Breast epithelium (tissue), 4 donors: ENCODE data around the gene FUT8. TPM values are rescaled to one million over a fixed set of nuclear protein-coding genes. Genes with fewer than 3 reads are reported as not detected.

ENCODE experiments used
- DNase-seq, 2 donors: peaks; one replicate each; pipeline ENCODE4 v3.0.0-alpha.2; 2019; ENCODE audit warnings: low spot score in 2 of 2
- H3K27ac ChIP-seq, 2 donors: fragments of 200-600 bp; sonication (generic) in 1 of 2; one replicate each; pipeline ENCODE4 v1.5.1; 2016 to 2019; ENCODE audit warnings: mild to moderate bottlenecking in 1 of 2
- H3K27me3 ChIP-seq, 2 donors: fragments of 200-600 bp; sonication (generic) in 1 of 2; one replicate each; pipeline versions ENCODE4 v1.5.1 to v1.6.0; 2017 to 2019; ENCODE audit warnings: control low read depth in 1 of 2, mild to moderate bottlenecking in 1 of 2
- H3K36me3 ChIP-seq: fragments of 200-600 bp; one replicate; pipeline ENCODE4 v1.5.1; 2019
- H3K4me1 ChIP-seq, 2 donors: fragments of 200-600 bp; sonication (generic); one replicate each; pipeline ENCODE4 v1.5.1; 2016 to 2019; ENCODE audit warnings: control low read depth in 1 of 2
- H3K4me3 ChIP-seq, 3 donors: fragments of 200-600 bp; sonication (generic); 1 replicate in 2 of 3; 2 replicates in 1 of 3; pipeline ENCODE4 v1.5.1; 2016 to 2019; ENCODE audit warnings: mild to moderate bottlenecking in 3 of 3, moderate library complexity in 2 of 3
- H3K9me3 ChIP-seq, 2 donors: fragments of 200-600 bp; sonication (generic) in 1 of 2; one replicate each; pipeline ENCODE4 v1.5.1; 2016 to 2019; ENCODE audit warnings: control low read depth in 1 of 2
- POLR2A ChIP-seq: fragments of 450-650 bp; IDR thresholded peaks from one replicate; pipeline ENCODE4 v1.6.1; 2016; ENCODE audit warnings: antibody characterized with exemption, mild to moderate bottlenecking, moderate library complexity
- POLR2AphosphoS5 ChIP-seq, 3 donors: sonication (generic); formaldehyde crosslinking; IDR thresholded peaks; one replicate each; pipeline ENCODE4 v1.6.1; 2017; ENCODE audit warnings: antibody characterized with exemption in 3 of 3
- intact Hi-C: fragments of 100-400 bp; cut with DNase I; formaldehyde crosslinking; loops from one replicate; pipeline ENCODE4 v1.15.1; 2023; ENCODE audit warnings: low total_unique reads
- total RNA-seq, 3 donors: library from RNA; depleted of rRNA; stranded (reverse); fragments of >200 nt; gene quantifications; one replicate each; pipeline ENCODE4 v1.1.0, GENCODE V29; 2016
- TF ChIP-seq, protein P1 (sequence below), 3 donors: fragments of 450-650 bp; IDR thresholded peaks; one replicate each; pipeline ENCODE4 v1.5.1; 2016 to 2017; ENCODE audit warnings: antibody characterized with exemption in 3 of 3, mild to moderate bottlenecking in 3 of 3, moderate library complexity in 3 of 3

FUT8 gene
- total RNA-seq, 3 donors from 2014 or later: 36.3 to 69.1 (median 47.2) TPM

GRCh38 chr14:65472189-65472588 is 59.7 kb downstream of the FUT8 start:
- Histone ChIP-seq H3K27ac (no peak overlapping the region), H3K4me3 (no peak overlapping the region), H3K27me3 (no peaks in the 10 kb centered on the region), H3K36me3 (no peaks in the 10 kb centered on the region), H3K4me1 (no peaks in the 10 kb centered on the region), H3K9me3 (no peaks in the 10 kb centered on the region)
- no peak for DNase-seq
- intact Hi-C loops: no loop called here
- TF ChIP-seq POLR2A (no peak), POLR2AphosphoS5 (IDR thresholded peaks at IDR 0.05) (no peak)
- TF ChIP-seq, protein P1, sequence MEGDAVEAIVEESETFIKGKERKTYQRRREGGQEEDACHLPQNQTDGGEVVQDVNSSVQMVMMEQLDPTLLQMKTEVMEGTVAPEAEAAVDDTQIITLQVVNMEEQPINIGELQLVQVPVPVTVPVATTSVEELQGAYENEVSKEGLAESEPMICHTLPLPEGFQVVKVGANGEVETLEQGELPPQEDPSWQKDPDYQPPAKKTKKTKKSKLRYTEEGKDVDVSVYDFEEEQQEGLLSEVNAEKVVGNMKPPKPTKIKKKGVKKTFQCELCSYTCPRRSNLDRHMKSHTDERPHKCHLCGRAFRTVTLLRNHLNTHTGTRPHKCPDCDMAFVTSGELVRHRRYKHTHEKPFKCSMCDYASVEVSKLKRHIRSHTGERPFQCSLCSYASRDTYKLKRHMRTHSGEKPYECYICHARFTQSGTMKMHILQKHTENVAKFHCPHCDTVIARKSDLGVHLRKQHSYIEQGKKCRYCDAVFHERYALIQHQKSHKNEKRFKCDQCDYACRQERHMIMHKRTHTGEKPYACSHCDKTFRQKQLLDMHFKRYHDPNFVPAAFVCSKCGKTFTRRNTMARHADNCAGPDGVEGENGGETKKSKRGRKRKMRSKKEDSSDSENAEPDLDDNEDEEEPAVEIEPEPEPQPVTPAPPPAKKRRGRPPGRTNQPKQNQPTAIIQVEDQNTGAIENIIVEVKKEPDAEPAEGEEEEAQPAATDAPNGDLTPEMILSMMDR (IDR thresholded peaks at IDR 0.05): no peak

- intact Hi-C loops: no loop called here
Observed at GRCh38 chr14:65476273-65476941, 63.9 kb downstream of the FUT8 start.

GRCh38 chr14:65476942-65477318 is 64.4 kb downstream of the FUT8 start:
- Histone ChIP-seq H3K9me3 (no peaks in the 10 kb centered on the region), H3K36me3 (no peaks in the 10 kb centered on the region), H3K27ac (no peak overlapping the region), H3K4me3 (no peak overlapping the region), H3K27me3 (no peaks in the 10 kb centered on the region), H3K4me1 (no peaks in the 10 kb centered on the region)
- intact Hi-C loops: no loop called here
- no peak for DNase-seq
- no peak for TF ChIP-seq POLR2A
- no peak for TF ChIP-seq POLR2AphosphoS5 (IDR thresholded peaks at IDR 0.05)
- TF ChIP-seq, protein P1 (IDR thresholded peaks at IDR 0.05): no peak

More at GRCh38 chr14:65476273-65476941, 63.9 kb downstream of the FUT8 start:
- Histone ChIP-seq H3K9me3 (no peaks in the 10 kb centered on the region), H3K4me1 (no peaks in the 10 kb centered on the region), H3K27me3 (no peaks in the 10 kb centered on the region), H3K4me3 (no peak overlapping the region), H3K36me3 (no peaks in the 10 kb centered on the region), H3K27ac (no peak overlapping the region)
- DNase-seq: no peak
- TF ChIP-seq POLR2A (no peak), POLR2AphosphoS5 (IDR thresholded peaks at IDR 0.05) (no peak)
- TF ChIP-seq, protein P1 (IDR thresholded peaks at IDR 0.05): no peak

- Histone ChIP-seq H3K4me3 (no peak overlapping the region), H3K4me1 (peaks cover 0 to 3% of the 10 kb centered on the region in 2 donors), H3K36me3 (no peaks in the 10 kb centered on the region), H3K27ac (no peak overlapping the region), H3K9me3 (no peaks in the 10 kb centered on the region), H3K27me3 (no peaks in the 10 kb centered on the region)
- no peak for TF ChIP-seq POLR2A
- TF ChIP-seq, protein P1 (IDR thresholded peaks at IDR 0.05): no peak
- no peak for TF ChIP-seq POLR2AphosphoS5 (IDR thresholded peaks at IDR 0.05)
- DNase-seq: no peak
- intact Hi-C loops: no loop called here
Observed at GRCh38 chr14:65478017-65478416, 65.5 kb downstream of the FUT8 start.

DNA sequence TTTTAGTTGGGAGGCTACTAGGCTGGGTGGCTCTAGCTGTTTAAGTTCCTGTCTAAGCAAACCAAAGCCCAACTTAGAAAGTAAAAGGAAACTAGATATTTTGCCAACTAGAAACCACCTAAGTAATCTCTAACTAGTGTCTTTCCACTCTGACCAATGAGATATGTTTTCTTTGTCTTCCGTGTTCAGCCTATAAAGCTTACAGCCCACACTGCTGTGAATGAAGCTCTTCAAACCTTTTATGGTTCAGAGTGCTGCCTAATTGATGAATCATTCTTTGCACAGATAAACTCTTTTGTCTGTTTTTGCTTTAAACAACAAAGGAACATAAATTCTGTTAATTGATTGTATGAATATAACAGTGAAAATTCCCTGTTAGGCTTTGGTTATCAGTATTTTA is 66.1 kb downstream of the FUT8 start:
- intact Hi-C loops: no loop called here
- TF ChIP-seq, protein P1 (IDR thresholded peaks at IDR 0.05): no peak
- no peak for TF ChIP-seq POLR2A
- no peak for TF ChIP-seq POLR2AphosphoS5 (IDR thresholded peaks at IDR 0.05)
- H3K27me3 ChIP-seq: no peaks in the 10 kb centered on the region
- no peaks in the 10 kb centered on the region for H3K36me3 ChIP-seq
- H3K9me3 ChIP-seq: no peaks in the 10 kb centered on the region
- H3K27ac ChIP-seq: no peak overlapping the region
- no peak for DNase-seq
- H3K4me1 ChIP-seq: peaks cover 0 to 4% of the 10 kb centered on the region in 2 donors
- no peak overlapping the region for H3K4me3 ChIP-seq
